Omental fat pad (tissue), 4 donors: ENCODE measurements around the gene ARL15. TPM values are rescaled to one million over a fixed set of nuclear protein-coding genes. Genes with fewer than 3 reads are reported as not detected.

ENCODE experiments used
- ATAC-seq: fragments of 150-250 bp; one replicate; pipeline ENCODE4 v1.9.1; 2016; ENCODE audit warnings: mild to moderate bottlenecking, moderate library complexity; ENCODE audit not compliant: low FRiP score
- DNase-seq: peaks from one replicate; pipeline ENCODE4 v3.0.0-alpha.2; 2019; ENCODE audit warnings: low spot score
- total RNA-seq, 4 donors: library from RNA; depleted of rRNA; stranded (reverse); fragments of >200 nt; gene quantifications; one replicate each; pipeline ENCODE4 v1.1.0, GENCODE V29; 2016
- TF ChIP-seq, protein P1 (sequence below), 3 donors: fragments of 450-650 bp; IDR thresholded peaks; one replicate each; pipeline ENCODE4 v1.5.1; 2016 to 2017; ENCODE audit warnings: antibody characterized with exemption in 3 of 3, mild to moderate bottlenecking in 3 of 3, moderate library complexity in 2 of 3

ARL15 gene
- total RNA-seq, 4 donors from 2014 or later: 18.9 to 39.2 (median 29.9) TPM

DNA sequence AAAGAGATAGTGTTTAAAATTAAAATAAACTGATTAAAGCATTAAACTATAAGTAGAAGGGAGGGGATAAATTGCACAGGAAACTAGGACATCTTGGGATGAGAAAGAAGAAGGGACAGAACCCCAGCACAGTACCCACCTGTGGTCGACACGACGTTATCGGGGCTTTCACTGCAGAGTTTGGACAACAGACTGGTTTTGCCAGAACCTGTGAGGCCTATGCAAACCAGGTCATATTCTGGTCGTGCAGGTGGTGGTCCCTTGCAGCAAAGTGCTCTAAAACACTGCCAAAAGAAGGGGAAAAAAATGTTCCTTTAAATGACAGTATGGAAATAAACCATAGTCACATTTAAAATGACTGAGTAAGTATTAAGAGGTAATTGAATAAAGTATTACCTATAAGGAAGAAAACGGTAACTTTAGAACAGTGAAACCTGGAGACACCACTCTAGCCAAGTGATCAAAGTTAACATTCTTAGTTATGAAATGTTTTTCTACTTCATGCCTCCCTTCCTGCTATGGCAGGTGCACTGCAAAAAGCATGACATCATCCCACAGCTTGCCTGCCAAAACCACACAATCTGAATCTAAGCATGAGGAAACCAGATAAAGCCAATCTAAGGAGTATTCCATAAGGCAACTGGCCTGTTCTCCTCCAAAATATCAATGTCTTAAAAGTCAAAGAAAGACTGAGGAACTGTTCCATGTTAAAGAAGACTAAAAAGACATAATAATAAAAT lies 138.6 kb downstream of the ARL15 start:
- TF ChIP-seq, protein P1, sequence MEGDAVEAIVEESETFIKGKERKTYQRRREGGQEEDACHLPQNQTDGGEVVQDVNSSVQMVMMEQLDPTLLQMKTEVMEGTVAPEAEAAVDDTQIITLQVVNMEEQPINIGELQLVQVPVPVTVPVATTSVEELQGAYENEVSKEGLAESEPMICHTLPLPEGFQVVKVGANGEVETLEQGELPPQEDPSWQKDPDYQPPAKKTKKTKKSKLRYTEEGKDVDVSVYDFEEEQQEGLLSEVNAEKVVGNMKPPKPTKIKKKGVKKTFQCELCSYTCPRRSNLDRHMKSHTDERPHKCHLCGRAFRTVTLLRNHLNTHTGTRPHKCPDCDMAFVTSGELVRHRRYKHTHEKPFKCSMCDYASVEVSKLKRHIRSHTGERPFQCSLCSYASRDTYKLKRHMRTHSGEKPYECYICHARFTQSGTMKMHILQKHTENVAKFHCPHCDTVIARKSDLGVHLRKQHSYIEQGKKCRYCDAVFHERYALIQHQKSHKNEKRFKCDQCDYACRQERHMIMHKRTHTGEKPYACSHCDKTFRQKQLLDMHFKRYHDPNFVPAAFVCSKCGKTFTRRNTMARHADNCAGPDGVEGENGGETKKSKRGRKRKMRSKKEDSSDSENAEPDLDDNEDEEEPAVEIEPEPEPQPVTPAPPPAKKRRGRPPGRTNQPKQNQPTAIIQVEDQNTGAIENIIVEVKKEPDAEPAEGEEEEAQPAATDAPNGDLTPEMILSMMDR (IDR thresholded peaks at IDR 0.05): no peak
- no peak for DNase-seq
- no peak for ATAC-seq

DNA sequence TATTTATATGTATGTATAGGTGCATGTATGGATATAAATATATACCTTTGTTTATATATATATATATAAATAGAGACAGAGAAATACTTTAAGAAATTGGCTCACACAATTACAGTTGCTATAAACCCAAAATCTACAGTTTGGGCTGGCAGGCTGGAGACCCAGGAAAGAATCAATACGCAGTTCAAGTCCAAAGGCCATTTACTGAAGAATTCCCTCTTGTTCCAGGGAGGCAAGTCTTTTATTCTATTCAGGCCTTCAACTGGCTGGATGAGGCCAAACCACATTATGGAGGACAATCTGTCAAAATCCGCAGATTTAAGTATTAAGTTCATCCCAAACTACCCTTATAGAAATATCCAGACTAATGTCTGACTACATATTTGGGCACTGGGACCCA lies 144.7 kb downstream of the ARL15 start:
- no peak for DNase-seq
- TF ChIP-seq, protein P1 (IDR thresholded peaks at IDR 0.05): no peak
- ATAC-seq: no peak

- ATAC-seq (no peak), DNase-seq (no peak)
- TF ChIP-seq, protein P1 (IDR thresholded peaks at IDR 0.05): no peak
These were observed 148.2 kb downstream of the ARL15 start for GRCh38 chr5:54162184-54162583.

GRCh38 chr5:54160329-54160728 lies 150.0 kb downstream of the ARL15 start:
- TF ChIP-seq, protein P1 (IDR thresholded peaks at IDR 0.05): no peak
- no peak for ATAC-seq

DNA sequence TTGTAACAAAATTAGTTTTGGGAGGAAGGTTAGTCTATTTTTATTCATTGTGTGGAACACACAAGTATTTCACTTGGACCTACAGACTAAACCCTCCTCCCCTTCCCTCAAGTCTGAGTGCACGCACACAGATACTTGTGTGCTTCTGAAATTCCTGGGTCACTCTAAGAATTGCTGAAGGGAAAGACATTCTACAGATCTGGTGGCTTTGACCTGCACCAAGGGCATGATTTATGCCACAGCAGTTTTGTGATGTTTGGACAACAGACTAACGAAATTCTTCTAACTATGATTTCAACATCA lies 150.5 kb downstream of the ARL15 start:
- DNase-seq: no peak
- TF ChIP-seq, protein P1 (IDR thresholded peaks at IDR 0.05): no peak
- ATAC-seq: no peak

More at GRCh38 chr5:54160329-54160728, 150.0 kb downstream of the ARL15 start:
- no peak for DNase-seq

GRCh38 chr5:54159153-54159892 lies 151.1 kb downstream of the ARL15 start:
- no peak for ATAC-seq
- TF ChIP-seq, protein P1 (IDR thresholded peaks at IDR 0.05): no peak
- no peak for DNase-seq

- TF ChIP-seq, protein P1 (IDR thresholded peaks at IDR 0.05): no peak
- ATAC-seq (no peak), DNase-seq (no peak)
These were observed 153.8 kb downstream of the ARL15 start for GRCh38 chr5:54156577-54156976.
